ENCODE results near the gene SLC9B1. TPM values are rescaled to one million over a fixed set of nuclear protein-coding genes. Genes with fewer than 3 reads are reported as not detected.

Gene SLC9B1
- total and polyA plus RNA-seq, 2 of the 13 experiments (the other 11 are each of a cell fraction or from before 2014, with no cell fraction given), result 0.17 to 0.20 TPM

- DNase-seq (ENCODE audit: low spot score) (no peak), ATAC-seq (no peak), FAIRE-seq (no peak)
- no TSS peak for BruUV-seq (replicated peaks)
- H3K4me3 ChIP-seq (replicated peaks in 1 of 3; ENCODE audit: insufficient read depth in 1 of 3, low read depth in 2 of 3, low read length in 3 of 3), result no peak overlapping the region
- ChIA-PET POLR2A (no interaction called here), CTCF (ENCODE audit: low intra/inter-chr PET ratio, low total read pairs) (no interaction called here)
- H3K4me1 ChIP-seq (ENCODE audit: insufficient read depth, low read length), result no peaks in the 10 kb centered on the region
- TF ChIP-seq KLF12 (CRISPR knock-in tag; IDR thresholded peaks at IDR 0.05; ENCODE audit: borderline replicate concordance), result no peak
- TF ChIP-seq TRIM22 (IDR thresholded peaks at IDR 0.05), result no peak
- TF ChIP-seq NRL (CRISPR knock-in tag; IDR thresholded peaks at IDR 0.05; ENCODE audit: borderline replicate concordance), result no peak
- TF ChIP-seq ARNTL (CRISPR knock-in tag; IDR thresholded peaks at IDR 0.05), result no peak
- no peak for TF ChIP-seq ATF2 (CRISPR knock-in tag; IDR thresholded peaks at IDR 0.05)
- no peak for TF ChIP-seq ZSCAN25 (CRISPR knock-in tag; IDR thresholded peaks at IDR 0.05)
- no peak for TF ChIP-seq TIGD3 (CRISPR knock-in tag; IDR thresholded peaks at IDR 0.05; ENCODE audit: borderline replicate concordance)
- TF ChIP-seq MAFF (IDR thresholded peaks at IDR 0.05; ENCODE audit: low read depth, low read length), result no peak
- no peak for TF ChIP-seq CEBPZ (IDR thresholded peaks at IDR 0.05; ENCODE audit: low read length)
- TF ChIP-seq ZNF569 (CRISPR knock-in tag; IDR thresholded peaks at IDR 0.05; ENCODE audit: borderline replicate concordance), result no peak
- TF ChIP-seq MZF1 (CRISPR knock-in tag; IDR thresholded peaks at IDR 0.05; ENCODE audit: borderline replicate concordance), result no peak
- no peak for TF ChIP-seq AGO1 (IDR thresholded peaks at IDR 0.05; ENCODE audit: low read depth, low read length, poor library complexity, severe bottlenecking)
- no peak for TF ChIP-seq KMT2B (CRISPR knock-in tag; IDR thresholded peaks at IDR 0.05)
- no peak for TF ChIP-seq ZNF292 (CRISPR knock-in tag; IDR thresholded peaks at IDR 0.05; ENCODE audit: borderline replicate concordance, low read depth)
- TF ChIP-seq POGK (CRISPR knock-in tag; conservative IDR thresholded peaks at IDR 0.05), result no peak
- peaks cover 5 to 36% of the 10 kb centered on the region in 2 experiments for H3K36me3 ChIP-seq (replicated peaks in 1 of 2; ENCODE audit: control insufficient read depth in 1 of 2, insufficient read depth in 2 of 2, low read length in 2 of 2)
- no peak overlapping the region for H2AFZ ChIP-seq (ENCODE audit: low read length)
- intact Hi-C loops (cut with micrococcal nuclease; ENCODE audit: unreplicated experiment), result no loop called here
- no peaks in the 10 kb centered on the region for H4K20me1 ChIP-seq (ENCODE audit: insufficient read depth, low read length)
- in situ Hi-C loops (cut with HindIII; ENCODE audit: extremely low pct_ligation_motif_present, low pct_unique_long_range_greater_than_20kb), result no loop called here
- no peaks in the 10 kb centered on the region for H3K9me3 ChIP-seq (ENCODE audit: low read length)
- H3K9ac ChIP-seq (ENCODE audit: insufficient read depth, low read depth, low read length), result no peak overlapping the region
- no peaks in the 10 kb centered on the region for H3K27me3 ChIP-seq (ENCODE audit: control insufficient read depth in 1 of 2, insufficient read depth in 2 of 2, low read length in 2 of 2)
- H3K79me2 ChIP-seq (ENCODE audit: insufficient read depth, low read length), result no peaks in the 10 kb centered on the region
- 80% methylated on average over 2 of the region's 2 CpGs for WGBS (ENCODE audit: low lambda C conversion rate)
- H3K27ac ChIP-seq (ENCODE audit: extremely low read length, insufficient read depth, low read length), result no peak overlapping the region
- H3K4me2 ChIP-seq (ENCODE audit: low read depth, low read length), result no peak overlapping the region
These were observed 31.4 kb upstream of the SLC9B1 start for GRCh38 chr4:103050736-103051436.
